NCI-H82 (cell line): ENCODE results near the gene ZEB1.
"Not testable (repeated sequence)": the region's sequence is repeated elsewhere in the genome, so short reads cannot be mapped to it uniquely, and the experiment has no call there.

ENCODE experiments used
- DNase-seq: peaks from one replicate; lab custom pipeline; 2025; lab: John Stamatoyannopoulos, UW

Gene ZEB1

GRCh38 chr10:31366703-31367102, 47.7 kb downstream of the ZEB1 start:
- DNase-seq = no peak

- DNase-seq = no peak
These were observed 49.7 kb downstream of the ZEB1 start for GRCh38 chr10:31368724-31369123.

- no peak for DNase-seq
These were observed 53.4 kb downstream of the ZEB1 start for GRCh38 chr10:31372439-31372838.

GRCh38 chr10:31374146-31374696, 55.2 kb downstream of the ZEB1 start:
- no peak for DNase-seq

- no peak for DNase-seq
These were observed 62.2 kb downstream of the ZEB1 start for GRCh38 chr10:31381171-31381570.

- DNase-seq = no peak
These were observed 62.8 kb downstream of the ZEB1 start for GRCh38 chr10:31381766-31382316.

GRCh38 chr10:31383810-31384588, 65.0 kb downstream of the ZEB1 start:
- no peak for DNase-seq

GRCh38 chr10:31384589-31384949, 65.6 kb downstream of the ZEB1 start:
- no peak for DNase-seq

GRCh38 chr10:31390804-31391203, 71.8 kb downstream of the ZEB1 start:
- DNase-seq = no peak

GRCh38 chr10:31393844-31394243, 74.8 kb downstream of the ZEB1 start:
- no peak for DNase-seq

- DNase-seq = no peak
These were observed 76.7 kb downstream of the ZEB1 start for GRCh38 chr10:31395695-31396094.

- no peak for DNase-seq
These were observed 77.4 kb downstream of the ZEB1 start for GRCh38 chr10:31396376-31396775.

GRCh38 chr10:31397852-31398251, 78.8 kb downstream of the ZEB1 start:
- no peak for DNase-seq

- DNase-seq = no peak
These were observed 80.2 kb downstream of the ZEB1 start for GRCh38 chr10:31399171-31399570.

- no peak for DNase-seq
These were observed 80.6 kb downstream of the ZEB1 start for GRCh38 chr10:31399631-31400030.

- no peak for DNase-seq
These were observed 82.3 kb downstream of the ZEB1 start for GRCh38 chr10:31401287-31401686.

- DNase-seq = no peak
These were observed 85.6 kb downstream of the ZEB1 start for GRCh38 chr10:31404640-31405039.

GRCh38 chr10:31405829-31406228, 86.8 kb downstream of the ZEB1 start:
- DNase-seq = not testable (repeated sequence)

- DNase-seq = not testable (repeated sequence)
These were observed 93.4 kb downstream of the ZEB1 start for GRCh38 chr10:31412397-31412796.

- DNase-seq = no peak
These were observed 94.3 kb downstream of the ZEB1 start for GRCh38 chr10:31413325-31413724.

GRCh38 chr10:31418481-31418880, 99.5 kb downstream of the ZEB1 start:
- DNase-seq = no peak

- no peak for DNase-seq
These were observed 100.5 kb downstream of the ZEB1 start for GRCh38 chr10:31419394-31420063.

GRCh38 chr10:31421322-31421721, 102.3 kb downstream of the ZEB1 start:
- DNase-seq = no peak
